ENCODE data around the gene RFX4. TPM values are rescaled to one million over a fixed set of nuclear protein-coding genes. Genes with fewer than 3 reads are reported as not detected.

Gene RFX4
- total and polyA plus RNA-seq, 2 donors from 2014 or later, result not detected

GRCh38 chr12:106740818-106741217, 158.0 kb downstream of the RFX4 start:
- Histone ChIP-seq H3K36me3 (ENCODE audit: control insufficient read depth in 2 of 3, insufficient read depth in 3 of 3, low read length in 3 of 3) (no peaks in the 10 kb centered on the region), H3K4me1 (ENCODE audit: control insufficient read depth in 2 of 3, insufficient read depth in 2 of 3, low read depth in 1 of 3, low read length in 3 of 3) (no peaks in the 10 kb centered on the region), H3K9me3 (ENCODE audit: control insufficient read depth in 2 of 3, insufficient read depth in 1 of 3, low read length in 3 of 3) (no peaks in the 10 kb centered on the region), H3K27ac (ENCODE audit: low read depth in 2 of 2, low read length in 2 of 2) (no peak overlapping the region), H3K4me3 (ENCODE audit: low read length in 3 of 3) (no peak overlapping the region), H3K9ac (ENCODE audit: low read length in 3 of 3) (no peak overlapping the region), H3K27me3 (ENCODE audit: control insufficient read depth, insufficient read depth, low read length) (no peaks in the 10 kb centered on the region)
- FAIRE-seq, result no peak
- TF ChIP-seq, protein P1, sequence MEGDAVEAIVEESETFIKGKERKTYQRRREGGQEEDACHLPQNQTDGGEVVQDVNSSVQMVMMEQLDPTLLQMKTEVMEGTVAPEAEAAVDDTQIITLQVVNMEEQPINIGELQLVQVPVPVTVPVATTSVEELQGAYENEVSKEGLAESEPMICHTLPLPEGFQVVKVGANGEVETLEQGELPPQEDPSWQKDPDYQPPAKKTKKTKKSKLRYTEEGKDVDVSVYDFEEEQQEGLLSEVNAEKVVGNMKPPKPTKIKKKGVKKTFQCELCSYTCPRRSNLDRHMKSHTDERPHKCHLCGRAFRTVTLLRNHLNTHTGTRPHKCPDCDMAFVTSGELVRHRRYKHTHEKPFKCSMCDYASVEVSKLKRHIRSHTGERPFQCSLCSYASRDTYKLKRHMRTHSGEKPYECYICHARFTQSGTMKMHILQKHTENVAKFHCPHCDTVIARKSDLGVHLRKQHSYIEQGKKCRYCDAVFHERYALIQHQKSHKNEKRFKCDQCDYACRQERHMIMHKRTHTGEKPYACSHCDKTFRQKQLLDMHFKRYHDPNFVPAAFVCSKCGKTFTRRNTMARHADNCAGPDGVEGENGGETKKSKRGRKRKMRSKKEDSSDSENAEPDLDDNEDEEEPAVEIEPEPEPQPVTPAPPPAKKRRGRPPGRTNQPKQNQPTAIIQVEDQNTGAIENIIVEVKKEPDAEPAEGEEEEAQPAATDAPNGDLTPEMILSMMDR (IDR thresholded peaks at IDR 0.05; ENCODE audit: borderline replicate concordance, extremely low read depth, insufficient read depth), result no peak
- DNase-seq, result no peak
- intact Hi-C loops (cut with DNase I), result no loop called here

DNA sequence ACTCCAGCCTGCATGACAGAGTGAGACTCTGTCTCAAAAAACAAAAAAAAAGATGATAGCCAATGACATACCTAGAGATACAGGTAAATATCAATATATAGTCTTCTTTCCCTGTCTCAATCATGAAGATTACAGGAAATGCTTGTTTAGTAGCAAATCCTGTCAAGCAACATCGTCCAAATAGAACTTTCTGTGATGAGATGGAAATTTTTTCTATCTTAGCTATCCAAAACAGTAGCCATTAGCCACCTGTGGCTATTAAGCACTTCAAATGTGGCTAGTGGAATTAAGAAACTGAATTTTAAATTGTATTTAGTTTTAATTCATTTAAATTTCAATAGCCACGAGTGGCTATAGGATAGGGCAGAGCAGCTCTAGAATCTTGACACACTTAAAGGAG, 158.4 kb downstream of the RFX4 start:
- intact Hi-C loops (cut with DNase I), result no loop called here
- FAIRE-seq (no peak), DNase-seq (no peak)
- Histone ChIP-seq H3K9ac (ENCODE audit: low read length in 3 of 3) (no peak overlapping the region), H3K9me3 (ENCODE audit: control insufficient read depth in 2 of 3, insufficient read depth in 1 of 3, low read length in 3 of 3) (no peaks in the 10 kb centered on the region), H3K27ac (ENCODE audit: low read depth in 2 of 2, low read length in 2 of 2) (no peak overlapping the region), H3K4me1 (ENCODE audit: control insufficient read depth in 2 of 3, insufficient read depth in 2 of 3, low read depth in 1 of 3, low read length in 3 of 3) (no peaks in the 10 kb centered on the region), H3K27me3 (ENCODE audit: control insufficient read depth, insufficient read depth, low read length) (no peaks in the 10 kb centered on the region), H3K36me3 (ENCODE audit: control insufficient read depth in 2 of 3, insufficient read depth in 3 of 3, low read length in 3 of 3) (no peaks in the 10 kb centered on the region), H3K4me3 (ENCODE audit: low read length in 3 of 3) (no peak overlapping the region)
- TF ChIP-seq, protein P1 (IDR thresholded peaks at IDR 0.05; ENCODE audit: borderline replicate concordance, extremely low read depth, insufficient read depth), result no peak

DNA sequence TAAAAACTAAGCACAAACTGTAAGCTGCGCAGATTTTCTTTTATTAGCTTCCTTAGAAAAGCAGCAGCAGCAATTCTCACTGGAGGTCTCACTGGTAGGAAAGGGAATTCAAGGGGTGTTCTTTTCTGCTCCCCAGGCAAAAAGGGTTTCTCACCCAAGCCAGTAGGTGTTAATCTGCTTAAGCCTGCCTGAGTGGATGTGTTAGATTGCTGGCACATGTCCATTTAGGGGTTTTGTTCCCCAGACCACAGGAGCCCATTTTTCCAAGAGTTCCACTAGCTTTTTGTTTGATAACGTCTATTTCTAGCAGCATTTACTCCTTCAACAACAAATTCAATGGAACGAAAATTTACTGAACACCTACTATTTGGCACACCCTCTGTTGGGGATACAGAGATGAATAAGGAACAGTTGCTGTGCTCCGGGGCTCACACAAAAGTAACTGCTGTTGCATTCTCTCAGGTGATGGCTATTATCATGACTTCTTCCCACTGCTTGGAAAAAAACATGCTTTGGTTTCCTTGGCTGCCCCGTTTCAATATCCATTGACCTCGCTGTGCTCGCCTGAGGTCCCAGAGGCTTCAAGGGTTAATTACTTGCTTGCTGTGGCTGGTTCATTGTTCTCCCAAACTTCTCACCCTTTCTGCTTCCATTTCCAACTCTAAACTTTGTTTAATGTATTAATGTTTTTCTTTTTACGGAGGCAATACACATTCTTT, 160.6 kb downstream of the RFX4 start:
- FAIRE-seq (no peak), DNase-seq (no peak)
- H3K27ac ChIP-seq (ENCODE audit: low read depth in 2 of 2, low read length in 2 of 2), result no peak overlapping the region
- H3K27me3 ChIP-seq (ENCODE audit: control insufficient read depth, insufficient read depth, low read length), result no peaks in the 10 kb centered on the region
- no peak overlapping the region for H3K9ac ChIP-seq (ENCODE audit: low read length in 3 of 3)
- H3K4me3 ChIP-seq (ENCODE audit: low read length in 3 of 3), result no peak overlapping the region
- H3K9me3 ChIP-seq (ENCODE audit: control insufficient read depth in 2 of 3, insufficient read depth in 1 of 3, low read length in 3 of 3), result no peaks in the 10 kb centered on the region
- no peaks in the 10 kb centered on the region for H3K4me1 ChIP-seq (ENCODE audit: control insufficient read depth in 2 of 3, insufficient read depth in 2 of 3, low read depth in 1 of 3, low read length in 3 of 3)
- intact Hi-C loops (cut with DNase I), result no loop called here
- TF ChIP-seq, protein P1 (IDR thresholded peaks at IDR 0.05; ENCODE audit: borderline replicate concordance, extremely low read depth, insufficient read depth), result no peak
- H3K36me3 ChIP-seq (ENCODE audit: control insufficient read depth in 2 of 3, insufficient read depth in 3 of 3, low read length in 3 of 3), result no peaks in the 10 kb centered on the region

DNA sequence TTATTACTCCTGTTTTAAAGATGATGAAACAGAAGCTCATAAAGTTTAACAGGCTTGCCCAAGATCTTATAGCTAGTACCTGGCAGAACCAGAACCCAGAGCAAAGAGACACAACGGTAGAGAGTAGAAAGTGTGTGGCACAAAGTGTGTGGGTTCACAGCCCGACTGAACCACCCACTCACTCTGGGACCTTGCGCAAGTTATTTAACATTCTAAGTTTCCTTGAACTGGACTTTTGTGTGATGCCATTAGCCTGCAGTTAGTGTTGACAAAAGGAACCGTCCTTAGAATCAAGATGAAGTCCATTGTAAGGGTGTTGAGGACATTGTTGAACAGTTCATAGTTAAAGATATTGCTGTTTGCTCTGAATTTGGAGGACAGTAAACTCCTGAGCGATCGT, 161.8 kb downstream of the RFX4 start:
- no peaks in the 10 kb centered on the region for H3K27me3 ChIP-seq (ENCODE audit: control insufficient read depth, insufficient read depth, low read length)
- no peak overlapping the region for H3K9ac ChIP-seq (ENCODE audit: low read length in 3 of 3)
- H3K27ac ChIP-seq (ENCODE audit: low read depth in 2 of 2, low read length in 2 of 2), result no peak overlapping the region
- no peak overlapping the region for H3K4me3 ChIP-seq (ENCODE audit: low read length in 3 of 3)
- TF ChIP-seq, protein P1 (IDR thresholded peaks at IDR 0.05; ENCODE audit: borderline replicate concordance, extremely low read depth, insufficient read depth), result no peak
- H3K4me1 ChIP-seq (ENCODE audit: control insufficient read depth in 2 of 3, insufficient read depth in 2 of 3, low read depth in 1 of 3, low read length in 3 of 3), result no peaks in the 10 kb centered on the region
- FAIRE-seq (no peak), DNase-seq (no peak)
- no peaks in the 10 kb centered on the region for H3K9me3 ChIP-seq (ENCODE audit: control insufficient read depth in 2 of 3, insufficient read depth in 1 of 3, low read length in 3 of 3)
- intact Hi-C loops (cut with DNase I), result no loop called here
- no peaks in the 10 kb centered on the region for H3K36me3 ChIP-seq (ENCODE audit: control insufficient read depth in 2 of 3, insufficient read depth in 3 of 3, low read length in 3 of 3)
